ENCODE measurements around the gene NUCB1. TPM values are rescaled to one million over a fixed set of nuclear protein-coding genes. Genes with fewer than 3 reads are reported as not detected.

NUCB1 gene
- total RNA-seq, 1 experiment from 2014 or later = 125 TPM

GRCh38 chr19:48873476-48874302 is 26.4 kb upstream of the NUCB1 start:
- Histone ChIP-seq H2BK20ac (ENCODE audit: low read depth, low read length, poor library complexity, severe bottlenecking) (peak overlapping the region; percentile 76), H3K9me3 (ENCODE audit: control insufficient read depth, low read depth, low read length) (no peaks in the 10 kb centered on the region), H3K23me2 (ENCODE audit: insufficient read length, low read depth, low read length, poor library complexity, severe bottlenecking) (peaks cover 5% of the 10 kb centered on the region), H4K20me1 (ENCODE audit: control insufficient read depth, insufficient read depth, insufficient read length) (no peaks in the 10 kb centered on the region), H3K79me1 (ENCODE audit: insufficient read depth, low read depth, low read length, poor library complexity, severe bottlenecking) (peaks cover 11% of the 10 kb centered on the region), H3K9ac (ENCODE audit: extremely low read depth, insufficient read length, low read length) (peak overlapping the region; percentile 59), H3K18ac (ENCODE audit: insufficient read length, low read depth, low read length) (peak overlapping the region; percentile 87), H2BK12ac (ENCODE audit: insufficient read length, low read depth, low read length) (peak overlapping the region; percentile 31), H3K56ac (ENCODE audit: insufficient read length, low read depth, low read length) (no peak overlapping the region), H4K5ac (ENCODE audit: insufficient read length, low read depth, low read length) (peak overlapping the region; percentile 3), H4K91ac (ENCODE audit: insufficient read length, low read depth, low read length) (peak overlapping the region; percentile 85), H2BK120ac (ENCODE audit: low read depth, low read length, poor library complexity, severe bottlenecking) (peak overlapping the region; percentile 83), H3K27ac (ENCODE audit: insufficient read length, low read depth, low read length) (peak overlapping the region; percentile 39), H2AFZ (ENCODE audit: low read length) (no peak overlapping the region), H3K23ac (ENCODE audit: insufficient read length, low read depth, low read length) (no peak overlapping the region), H3K14ac (ENCODE audit: insufficient read depth, low read length) (peak overlapping the region; percentile 93), H2AK5ac (ENCODE audit: insufficient read length, low read length) (peak overlapping the region; percentile 11), H3K27me3 (ENCODE audit: insufficient read depth, low read length) (no peaks in the 10 kb centered on the region), H3K4ac (ENCODE audit: low read depth, low read length) (peak overlapping the region; percentile 88), H2BK5ac (ENCODE audit: insufficient read length, low read length) (no peak overlapping the region), H2BK15ac (ENCODE audit: low read depth, low read length) (no peak overlapping the region), H4K8ac (replicated peaks; ENCODE audit: insufficient read length, low read depth, low read length) (no peak overlapping the region), H3K4me1 (ENCODE audit: insufficient read depth, low read length) (peaks cover 5% of the 10 kb centered on the region), H3K79me2 (ENCODE audit: insufficient read depth, low read length) (peaks cover 4% of the 10 kb centered on the region; the same call in 1 of the 2 replicates), H3T11ph (ENCODE audit: low read length) (peak overlapping the region; percentile 73), H3K4me2 (ENCODE audit: insufficient read depth, insufficient read length, low read length) (peak overlapping the region; percentile 77)
- Mint-ChIP-seq H3K4me3 (peak overlapping the region; percentile 98 to 99), H3K9me3 (no peaks in the 10 kb centered on the region), H3K27me3 (ENCODE audit: low read depth) (no peaks in the 10 kb centered on the region), H3K4me1 (peaks cover 24 to 26% of the 10 kb centered on the region in 2 experiments), H3K36me3 (ENCODE audit: insufficient read depth in 1 of 3, low read depth in 3 of 3) (peaks cover 29 to 52% (median 45%) of the 10 kb centered on the region in 3 experiments), H3K27ac (peak overlapping the region; percentile 100; a peak in 5 of 7 replicates)
- WGBS (ENCODE audit: extremely low coverage, insufficient read length, low lambda C conversion rate) = no CpG with 5 or more reads among the region's 14 CpGs
- no peak for DNase-seq
- TF ChIP-seq, protein P1, sequence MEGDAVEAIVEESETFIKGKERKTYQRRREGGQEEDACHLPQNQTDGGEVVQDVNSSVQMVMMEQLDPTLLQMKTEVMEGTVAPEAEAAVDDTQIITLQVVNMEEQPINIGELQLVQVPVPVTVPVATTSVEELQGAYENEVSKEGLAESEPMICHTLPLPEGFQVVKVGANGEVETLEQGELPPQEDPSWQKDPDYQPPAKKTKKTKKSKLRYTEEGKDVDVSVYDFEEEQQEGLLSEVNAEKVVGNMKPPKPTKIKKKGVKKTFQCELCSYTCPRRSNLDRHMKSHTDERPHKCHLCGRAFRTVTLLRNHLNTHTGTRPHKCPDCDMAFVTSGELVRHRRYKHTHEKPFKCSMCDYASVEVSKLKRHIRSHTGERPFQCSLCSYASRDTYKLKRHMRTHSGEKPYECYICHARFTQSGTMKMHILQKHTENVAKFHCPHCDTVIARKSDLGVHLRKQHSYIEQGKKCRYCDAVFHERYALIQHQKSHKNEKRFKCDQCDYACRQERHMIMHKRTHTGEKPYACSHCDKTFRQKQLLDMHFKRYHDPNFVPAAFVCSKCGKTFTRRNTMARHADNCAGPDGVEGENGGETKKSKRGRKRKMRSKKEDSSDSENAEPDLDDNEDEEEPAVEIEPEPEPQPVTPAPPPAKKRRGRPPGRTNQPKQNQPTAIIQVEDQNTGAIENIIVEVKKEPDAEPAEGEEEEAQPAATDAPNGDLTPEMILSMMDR (conservative IDR thresholded peaks at IDR 0.05) = no peak

Measured in H9 (cell line).